BE2C (cell line): ENCODE measurements around the gene DHRS3.

Experiments
- DNase-seq: peaks from one replicate; pipeline ENCODE4 v3.0.0-alpha.2; 2020
- H3K27me3 ChIP-seq: fragments of 250-450 bp; sonication (Bioruptor Pico); 2 replicates; pipeline ENCODE4 v1.5.1; 2020; ENCODE audit warnings: mild to moderate bottlenecking
- H3K36me3 ChIP-seq: fragments of 250-450 bp; sonication (Bioruptor Pico); 2 replicates; pipeline ENCODE4 v1.5.1; 2020; ENCODE audit warnings: mild to moderate bottlenecking
- H3K4me1 ChIP-seq: fragments of 250-450 bp; sonication (Bioruptor Pico); 2 replicates; pipeline ENCODE4 v1.5.1; 2020
- H3K4me3 ChIP-seq: 2 replicates; pipeline ENCODE4 v1.5.1; 2011; ENCODE audit warnings: low read depth, low read length
- H3K9me3 ChIP-seq: fragments of 250-450 bp; sonication (Bioruptor Pico); 2 replicates; pipeline ENCODE4 v1.5.1; 2020
- TF ChIP-seq, protein P1 (sequence below): IDR thresholded peaks from 2 replicates; pipeline ENCODE4 v1.5.1; 2012; ENCODE audit warnings: mild to moderate bottlenecking, low read depth, low read length

Gene DHRS3

DNA sequence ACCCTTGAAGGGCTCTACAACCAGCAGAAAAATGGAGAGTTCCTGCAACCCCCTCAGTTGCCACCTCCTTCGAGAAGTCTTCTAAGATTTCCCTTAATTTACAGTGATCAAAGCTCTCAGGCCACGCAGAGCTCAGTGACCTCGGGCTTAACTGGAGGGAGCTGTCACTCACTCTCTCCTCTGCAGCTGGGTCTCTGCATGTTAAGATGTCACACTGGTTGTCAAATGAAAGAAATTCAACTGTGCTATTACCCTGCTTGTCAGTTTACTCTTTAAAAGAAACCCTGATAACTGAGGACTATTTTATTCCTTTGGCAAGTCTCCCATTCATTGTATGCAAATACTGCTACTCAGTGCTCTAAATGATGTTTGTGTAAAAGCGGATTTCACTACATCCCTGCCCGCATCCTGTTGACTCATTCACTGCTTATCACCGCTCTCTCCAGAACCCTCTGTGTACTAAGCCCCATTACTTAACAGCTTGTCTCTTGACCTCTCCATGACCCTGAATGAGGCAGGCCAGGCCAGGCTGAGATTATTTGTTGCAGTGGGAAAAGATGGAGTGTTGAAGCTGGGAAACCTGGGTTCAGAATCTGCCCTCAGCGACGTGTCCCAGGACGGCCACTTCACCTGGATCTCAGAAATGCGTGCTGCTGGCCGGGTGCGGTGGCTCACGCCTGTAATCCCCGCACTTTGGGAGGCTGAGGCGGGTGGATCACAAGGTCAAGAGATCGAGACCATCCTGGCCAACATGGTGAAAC lies 13.7 kb downstream of the DHRS3 start:
- no peaks in the 10 kb centered on the region for H3K9me3 ChIP-seq
- H3K4me1 ChIP-seq, result no peaks in the 10 kb centered on the region; the same call in 1 of the 2 replicates
- H3K27me3 ChIP-seq, result no peaks in the 10 kb centered on the region
- TF ChIP-seq, protein P1, sequence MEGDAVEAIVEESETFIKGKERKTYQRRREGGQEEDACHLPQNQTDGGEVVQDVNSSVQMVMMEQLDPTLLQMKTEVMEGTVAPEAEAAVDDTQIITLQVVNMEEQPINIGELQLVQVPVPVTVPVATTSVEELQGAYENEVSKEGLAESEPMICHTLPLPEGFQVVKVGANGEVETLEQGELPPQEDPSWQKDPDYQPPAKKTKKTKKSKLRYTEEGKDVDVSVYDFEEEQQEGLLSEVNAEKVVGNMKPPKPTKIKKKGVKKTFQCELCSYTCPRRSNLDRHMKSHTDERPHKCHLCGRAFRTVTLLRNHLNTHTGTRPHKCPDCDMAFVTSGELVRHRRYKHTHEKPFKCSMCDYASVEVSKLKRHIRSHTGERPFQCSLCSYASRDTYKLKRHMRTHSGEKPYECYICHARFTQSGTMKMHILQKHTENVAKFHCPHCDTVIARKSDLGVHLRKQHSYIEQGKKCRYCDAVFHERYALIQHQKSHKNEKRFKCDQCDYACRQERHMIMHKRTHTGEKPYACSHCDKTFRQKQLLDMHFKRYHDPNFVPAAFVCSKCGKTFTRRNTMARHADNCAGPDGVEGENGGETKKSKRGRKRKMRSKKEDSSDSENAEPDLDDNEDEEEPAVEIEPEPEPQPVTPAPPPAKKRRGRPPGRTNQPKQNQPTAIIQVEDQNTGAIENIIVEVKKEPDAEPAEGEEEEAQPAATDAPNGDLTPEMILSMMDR, result no peak
- no peak overlapping the region for H3K4me3 ChIP-seq
- peak; percentile 55 for DNase-seq
- no peaks in the 10 kb centered on the region for H3K36me3 ChIP-seq

DNA sequence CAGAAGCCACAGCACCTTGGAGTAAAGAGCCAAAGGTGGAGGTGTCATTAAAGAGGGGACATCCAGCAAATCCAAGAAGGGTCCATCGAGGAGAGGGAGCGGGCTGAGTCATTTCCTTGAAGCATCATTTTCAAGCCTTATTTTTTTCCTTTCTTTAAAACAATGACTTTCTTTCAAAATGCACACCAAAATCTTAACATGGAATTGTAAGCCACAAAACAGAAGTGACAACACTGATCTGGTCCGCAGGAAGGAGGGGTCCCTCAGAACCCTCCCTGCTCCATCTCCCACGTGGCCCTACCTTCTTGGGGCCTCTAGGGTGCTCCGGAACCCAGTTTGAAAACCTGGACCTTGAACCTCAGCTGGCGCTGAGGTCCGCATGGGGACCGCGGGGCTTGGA lies 14.8 kb downstream of the DHRS3 start:
- DNase-seq, result no peak
- Histone ChIP-seq H3K4me1 (no peaks in the 10 kb centered on the region; the same call in 1 of the 2 replicates), H3K27me3 (no peaks in the 10 kb centered on the region), H3K4me3 (no peak overlapping the region), H3K9me3 (no peaks in the 10 kb centered on the region), H3K36me3 (no peaks in the 10 kb centered on the region)
- TF ChIP-seq, protein P1, result no peak

DNA sequence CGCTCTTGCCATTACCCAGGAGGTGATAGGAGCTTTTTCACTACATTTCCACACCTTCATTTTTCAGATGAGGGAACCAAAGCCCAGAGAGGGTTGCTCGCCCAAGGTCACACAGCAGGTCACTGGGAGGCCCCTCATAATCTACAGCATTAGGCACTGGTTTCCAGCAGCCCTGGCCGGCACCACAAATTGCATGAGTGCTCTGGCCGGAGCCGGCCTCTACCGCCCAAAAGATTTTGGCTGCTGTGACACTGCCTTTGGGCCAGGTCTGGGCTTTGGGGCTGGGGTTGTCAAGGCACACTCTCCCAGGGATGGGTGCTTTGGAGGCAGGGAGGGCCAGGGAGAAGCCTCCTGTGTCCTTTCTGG lies 15.4 kb downstream of the DHRS3 start:
- no peaks in the 10 kb centered on the region; the same call in 1 of the 2 replicates for H3K4me1 ChIP-seq

DNA sequence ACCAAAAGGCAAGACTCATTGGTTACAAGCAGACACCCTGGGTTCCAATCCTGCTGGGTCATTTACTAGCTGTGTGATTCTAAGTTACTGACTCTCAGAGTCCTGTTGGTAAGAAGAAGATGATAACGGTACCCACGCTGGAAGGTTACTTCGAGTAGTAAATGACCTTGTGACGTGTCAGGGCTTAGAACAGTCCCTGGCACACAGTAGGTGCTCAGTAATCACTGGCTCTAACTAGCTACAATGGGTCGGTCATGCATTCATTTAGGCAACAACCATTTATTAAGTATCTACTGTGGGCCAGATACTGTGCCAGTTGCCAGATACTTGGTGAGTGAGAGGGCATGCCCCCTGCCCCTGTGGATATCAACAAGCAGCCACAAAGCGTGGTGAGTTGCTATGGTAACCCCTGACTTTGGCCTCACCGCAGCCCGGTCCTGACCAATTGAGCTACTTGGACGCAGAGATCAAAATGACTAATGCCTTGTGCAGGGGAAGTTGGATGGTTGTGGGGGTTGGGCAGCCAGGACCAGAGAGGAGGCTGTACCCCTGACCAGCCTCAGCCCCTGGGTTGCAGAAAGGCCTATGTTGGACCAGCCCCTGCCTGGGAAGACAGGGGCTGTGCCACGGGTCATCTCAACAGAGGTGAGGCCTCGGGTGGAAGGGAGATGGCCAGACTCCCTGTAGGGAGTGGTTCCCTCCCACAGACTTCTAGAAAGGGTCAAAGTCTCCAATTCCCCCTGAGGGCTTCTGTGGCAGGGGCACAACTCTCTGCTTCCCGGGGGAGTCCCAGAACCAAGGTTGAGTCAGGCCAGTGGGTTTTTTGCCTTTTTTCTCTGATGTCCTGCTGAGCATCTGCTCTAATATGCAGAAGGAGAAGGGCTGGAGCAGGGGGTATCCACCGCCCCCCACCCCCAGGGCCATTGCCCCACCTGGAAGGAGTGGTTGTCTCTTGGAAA lies 16.0 kb downstream of the DHRS3 start:
- no peak overlapping the region for H3K4me3 ChIP-seq
- DNase-seq, result no peak
- H3K9me3 ChIP-seq, result no peaks in the 10 kb centered on the region
- no peaks in the 10 kb centered on the region; the same call in 1 of the 2 replicates for H3K4me1 ChIP-seq
- TF ChIP-seq, protein P1, result no peak
- no peaks in the 10 kb centered on the region for H3K36me3 ChIP-seq
- H3K27me3 ChIP-seq, result no peaks in the 10 kb centered on the region

More for the DNA sequence above, 15.4 kb downstream of the DHRS3 start:
- Histone ChIP-seq H3K36me3 (no peaks in the 10 kb centered on the region), H3K9me3 (no peaks in the 10 kb centered on the region), H3K27me3 (no peaks in the 10 kb centered on the region), H3K4me3 (no peak overlapping the region)
- no peak for DNase-seq
- TF ChIP-seq, protein P1, result no peak

DNA sequence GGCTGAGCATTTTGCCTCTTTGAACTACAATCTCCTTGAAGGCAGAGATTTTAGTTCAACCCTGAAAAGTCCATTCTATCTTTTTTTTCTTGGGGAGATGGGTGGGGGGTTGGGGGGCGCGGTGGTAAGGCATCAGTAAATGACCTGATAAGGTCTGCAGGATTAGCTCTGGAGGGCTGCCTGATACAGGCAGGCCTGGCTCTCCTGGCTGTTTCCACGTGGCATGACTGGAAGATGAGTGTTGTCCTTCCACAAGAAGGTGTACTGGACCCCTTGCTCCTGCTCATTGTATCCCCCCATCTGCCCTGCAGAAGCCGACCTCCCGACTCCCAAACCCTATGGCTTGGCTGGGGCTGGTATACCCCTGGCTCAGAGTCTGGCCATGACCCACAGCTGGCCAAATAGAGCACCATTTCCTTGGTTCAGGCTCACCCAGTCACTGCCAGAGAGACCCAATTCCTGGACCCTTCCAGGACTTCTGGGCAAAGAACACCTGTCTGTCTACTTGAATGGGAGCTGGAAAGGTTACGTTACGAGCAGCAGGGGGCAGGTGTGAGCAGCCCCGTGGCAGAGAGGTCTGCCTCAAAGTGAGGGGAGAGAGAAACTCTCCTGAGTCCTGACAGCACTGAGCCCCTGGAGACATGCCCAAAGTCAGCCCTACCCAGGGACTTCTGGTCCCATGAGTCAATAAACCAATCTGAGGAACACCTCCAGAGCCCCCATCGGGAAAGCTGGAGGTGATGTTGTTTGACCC lies 17.0 kb downstream of the DHRS3 start:
- Histone ChIP-seq H3K4me1 (no peaks in the 10 kb centered on the region; the same call in 1 of the 2 replicates), H3K4me3 (no peak overlapping the region), H3K36me3 (no peaks in the 10 kb centered on the region), H3K9me3 (no peaks in the 10 kb centered on the region), H3K27me3 (no peaks in the 10 kb centered on the region)
- no peak for DNase-seq
- TF ChIP-seq, protein P1, result peak; percentile 33
